Right cardiac atrium (tissue), 5 donors: Measurements from ENCODE around the gene RBP3. TPM values are rescaled to one million over a fixed set of nuclear protein-coding genes. Genes with fewer than 3 reads are reported as not detected.
A peak's percentile ranks its signal among the peaks of the same experiment; 100 is the strongest.

Source experiments
- ATAC-seq, 2 donors: fragments of 200-7000 bp; cut with Tn5 transposase; one replicate each; pipeline versions ENCODE4 v1.8.0 to v1.9.1; 2020; ENCODE audit warnings: moderate library complexity in 2 of 2, mild to moderate bottlenecking in 1 of 2
- DNase-seq, 3 donors: peaks; one replicate each; pipeline ENCODE4 v3.0.0-alpha.2; 2020
- H3K27ac ChIP-seq: one replicate; pipeline ENCODE4 v1.5.1; 2013; ENCODE audit warnings: mild to moderate bottlenecking, low read length, control low read depth, moderate library complexity
- H3K27me3 ChIP-seq: one replicate; pipeline ENCODE4 v1.6.1; 2013; ENCODE audit not compliant: control insufficient read depth, insufficient read depth
- H3K4me1 ChIP-seq: one replicate; pipeline ENCODE4 v1.6.1; 2013; ENCODE audit warnings: low read length; ENCODE audit not compliant: control insufficient read depth, insufficient read depth
- H3K4me3 ChIP-seq: one replicate; pipeline ENCODE4 v1.5.1; 2013; ENCODE audit warnings: low read length, control low read depth
- H3K9me3 ChIP-seq: one replicate; pipeline ENCODE4 v1.6.1; 2013; ENCODE audit warnings: low read length; ENCODE audit not compliant: control insufficient read depth
- WGBS: extraction: QIAGEN DNeasy Blood & Tissue Kit; methylation state at CpG from one replicate; pipeline ENCODE4 v1.1.7; 2013; 5-methylcytosine and 5-hydroxymethylcytosine counted together
- intact Hi-C, 4 donors: fragments of 100-400 bp; cut with DNase I; formaldehyde crosslinking; loops; one replicate each; pipeline versions ENCODE4 v1.11.0 to v1.14.0; 2022 to 2023
- polyA plus RNA-seq: library from polyadenylated mRNA; stranded (reverse); fragments of 200-250 nt; gene quantifications from one replicate; pipeline ENCODE4 v1.2.3, GENCODE V29; 2013
- total RNA-seq, 4 donors: library from RNA; stranded (reverse); fragmentation: NEBNext Ultra II Directional; extraction: Animal tissue kit (Norgen Biotek cat#: 25700); gene quantifications; one replicate each; pipeline ENCODE4 v1.2.1, GENCODE V29; 2021
- donor health status: healthy with polysubstance abuse.
- donor health status: DM: no; HTN: yes; CAD: no.
- donor health status: DM: no; HTN: no; CAD: no.
- donor health status: DM: no; HTN: yes; CAD: no; lungs with severe emphysema.
- donor health status: DM: yes; HTN: yes; CAD: no.

Gene RBP3
- total and polyA plus RNA-seq, 5 donors: not detected

DNA sequence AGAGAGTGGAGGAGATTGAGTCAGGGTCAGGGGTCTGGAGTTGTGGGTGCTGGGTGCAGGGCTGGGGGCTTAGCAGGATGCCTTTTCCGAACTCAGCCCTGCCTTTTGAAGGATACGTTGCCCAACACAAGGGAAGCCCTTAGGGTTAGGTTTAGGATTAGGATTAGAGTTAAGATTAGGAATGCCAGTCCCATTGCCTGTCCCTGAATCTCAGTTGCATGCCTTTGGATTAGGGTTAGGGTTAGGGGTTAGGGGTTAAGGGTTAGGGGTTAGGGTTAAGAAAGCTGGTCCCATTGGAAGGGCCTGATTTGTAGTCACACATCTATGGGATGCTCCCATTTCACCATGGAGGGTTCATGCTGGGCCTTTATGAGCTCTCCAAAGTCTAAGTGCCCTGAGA is 56.8 kb downstream of the RBP3 start:
- H3K9me3 ChIP-seq: no peaks in the 10 kb centered on the region
- no peak for ATAC-seq
- no peak for DNase-seq
- H3K27ac ChIP-seq: no peak overlapping the region
- H3K27me3 ChIP-seq: no peaks in the 10 kb centered on the region
- no peak overlapping the region for H3K4me3 ChIP-seq
- intact Hi-C loops: no loop called here
- WGBS: 97% methylated on average over 2 of the region's 2 CpGs
- peaks cover 11% of the 10 kb centered on the region for H3K4me1 ChIP-seq

- WGBS: 88% methylated on average over 11 of the region's 11 CpGs
- peak in 1 of 3 donors; percentile 31 for DNase-seq
- Histone ChIP-seq H3K27ac (no peak overlapping the region), H3K4me3 (no peak overlapping the region), H3K27me3 (no peaks in the 10 kb centered on the region), H3K9me3 (no peaks in the 10 kb centered on the region), H3K4me1 (peaks cover 11% of the 10 kb centered on the region)
- intact Hi-C loops: no loop called here
- ATAC-seq: no peak
Observed at GRCh38 chr10:47405857-47406547, 57.8 kb downstream of the RBP3 start.

GRCh38 chr10:47406548-47406869 is 58.3 kb downstream of the RBP3 start:
- intact Hi-C loops: no loop called here
- H3K27me3 ChIP-seq: no peaks in the 10 kb centered on the region

GRCh38 chr10:47406870-47407691 is 58.9 kb downstream of the RBP3 start:
- Histone ChIP-seq H3K27ac (no peak overlapping the region), H3K4me1 (peaks cover 11% of the 10 kb centered on the region), H3K4me3 (no peak overlapping the region), H3K27me3 (no peaks in the 10 kb centered on the region), H3K9me3 (no peaks in the 10 kb centered on the region)
- WGBS: 78% methylated on average over 9 of the region's 9 CpGs
- DNase-seq: peak in 1 of 3 donors; percentile 18
- ATAC-seq: no peak
- intact Hi-C loops: no loop called here

More at GRCh38 chr10:47406548-47406869, 58.3 kb downstream of the RBP3 start:
- Histone ChIP-seq H3K9me3 (no peaks in the 10 kb centered on the region), H3K4me1 (peaks cover 11% of the 10 kb centered on the region), H3K27ac (no peak overlapping the region), H3K4me3 (no peak overlapping the region)
- ATAC-seq: no peak
- DNase-seq: peak in 1 of 3 donors; percentile 29
- 86% methylated on average over 4 of the region's 4 CpGs for WGBS

Other genes starting within 250 kb of the RBP3 start
- 1 to 10 TPM; 1.8 to 4.3 (median 2.7) TPM for gene GDF10, start 48.2 kb upstream of the RBP3 start, total RNA-seq
- 2.2 TPM for gene GDF10, start 48.2 kb upstream of the RBP3 start, polyA plus RNA-seq
- under 1 TPM; 0.17 to 0.26 (median 0.23) TPM for gene GDF2, start 25.9 kb upstream of the RBP3 start, total RNA-seq
- 0.14 TPM for gene GDF2, start 25.9 kb upstream of the RBP3 start, polyA plus RNA-seq
- gene ZNF488, start 35.9 kb downstream of the RBP3 start, total RNA-seq: not detected
- gene ZNF488, start 35.9 kb downstream of the RBP3 start, polyA plus RNA-seq: 0.02 TPM
- gene ANXA8, start 135.8 kb downstream of the RBP3 start, total RNA-seq: 1 to 10 TPM in 1 of 4 donors, under 1 TPM in 3; 0.62 to 1.3 (median 0.80) TPM
- 0.27 TPM for gene ANXA8, start 135.8 kb downstream of the RBP3 start, polyA plus RNA-seq
- gene FAM25G, start 143.3 kb downstream of the RBP3 start, total RNA-seq: not detected
- not detected for gene FAM25G, start 143.3 kb downstream of the RBP3 start, polyA plus RNA-seq
- 1 to 10 TPM; 3.3 to 4.6 (median 4.0) TPM for gene AGAP9, start 175.3 kb downstream of the RBP3 start, total RNA-seq
- gene AGAP9, start 175.3 kb downstream of the RBP3 start, polyA plus RNA-seq: 4.9 TPM